ENCODE measurements around the gene PLCD3. TPM values are rescaled to one million over a fixed set of nuclear protein-coding genes. Genes with fewer than 3 reads are reported as not detected.

The PLCD3 gene
- total RNA-seq, result 143 and 169 TPM in 2 replicates

GRCh38 chr17:45132320-45132571 lies at the start of gene PLCD3:
TSS of gene PLCD3 (minus strand) at chr17:45132515. CDS start at chr17:45132410, 105 bp downstream.

GRCh38 chr17:45161288-45162024 lies 29.1 kb upstream of the PLCD3 start, which contains the start of gene HEXIM2:
TSS of gene HEXIM2 (plus strand) at chr17:45161875. CDS start at chr17:45162794, 919 bp downstream.

GRCh38 chr17:45148183-45149036 lies 16.1 kb upstream of the PLCD3 start, which contains the start of gene HEXIM1:
TSS of gene HEXIM1 (plus strand) at chr17:45148475. CDS start at chr17:45149191, 716 bp downstream.

GRCh38 chr17:45135192-45135977 lies 3.1 kb upstream of the PLCD3 start, which contains the start of gene ACBD4:
TSS of gene ACBD4 (plus strand) at chr17:45135687. CDS start at chr17:45136145, 458 bp downstream.

GRCh38 chr17:45060797-45061605 lies 71.3 kb downstream of the PLCD3 start, which contains the start of gene NMT1:
TSS of gene NMT1 (plus strand) at chr17:45061317. CDS start at chr17:45061330, 13 bp downstream.

Small RNAs within 50 kb of the gene (small RNA-seq; reads per million reads assigned to genes)
- not detected for gene MIR6784
- not detected for gene RF00019

Other genes starting within 250 kb of the PLCD3 start
- 75.8 and 92.3 TPM in 2 replicates for gene EFTUD2, start 233.1 kb downstream of the PLCD3 start, total RNA-seq
- under 0.01 and 0.11 TPM in 2 replicates for gene GFAP, start 217.0 kb downstream of the PLCD3 start, total RNA-seq
- 1.7 and 2.4 TPM in 2 replicates for gene KIF18B, start 184.7 kb downstream of the PLCD3 start, total RNA-seq
- gene C1QL1, start 164.2 kb downstream of the PLCD3 start, total RNA-seq, result 0.39 and 0.65 TPM in 2 replicates
- gene DCAKD, start 80.9 kb downstream of the PLCD3 start, total RNA-seq, result 89.6 and 123 TPM in 2 replicates
- 61.6 and 71.8 TPM in 2 replicates for gene NMT1, start 71.2 kb downstream of the PLCD3 start, total RNA-seq
- 2.5 and 4.3 TPM in 2 replicates for gene ACBD4, start 3.2 kb upstream of the PLCD3 start, total RNA-seq
- gene HEXIM1, start 16.0 kb upstream of the PLCD3 start, total RNA-seq, result 11.4 and 18.5 TPM in 2 replicates
- gene HEXIM2, start 29.4 kb upstream of the PLCD3 start, total RNA-seq, result 5.9 and 11.0 TPM in 2 replicates
- gene FMNL1, start 89.4 kb upstream of the PLCD3 start, total RNA-seq, result 1.7 and 3.1 TPM in 2 replicates
- gene SPATA32, start 129.6 kb upstream of the PLCD3 start, total RNA-seq, result 0.33 and 0.39 TPM in 2 replicates
- 6.1 and 6.7 TPM in 2 replicates for gene MAP3K14, start 184.5 kb upstream of the PLCD3 start, total RNA-seq

Data from placental epithelial cell (primary cell).